ENCODE results near the gene CAVIN2. TPM values are rescaled to one million over a fixed set of nuclear protein-coding genes. Genes with fewer than 3 reads are reported as not detected.

CAVIN2 gene
- total and polyA plus RNA-seq, 2 experiments from 2014 or later, result 0.74 to 1.0 TPM

DNA sequence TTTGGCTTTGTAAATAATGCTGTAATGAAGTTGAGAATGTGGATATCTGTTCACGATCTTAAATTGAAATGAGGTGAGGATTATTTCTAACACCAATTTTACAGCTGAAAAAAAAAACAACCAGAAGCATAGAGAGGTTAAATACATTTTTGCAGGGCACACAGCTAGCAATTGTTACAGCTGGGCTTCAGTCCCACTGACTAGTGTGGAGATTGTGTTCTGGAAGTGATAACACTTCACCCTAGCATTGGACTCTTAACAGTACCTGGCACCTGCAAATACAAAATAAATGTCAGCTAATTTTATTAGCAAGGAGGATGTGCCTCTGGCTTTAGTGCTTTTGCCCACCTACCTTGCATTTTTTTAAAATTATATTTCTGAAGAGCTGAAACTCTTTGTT is 28.8 kb downstream of the CAVIN2 start:
- TF ChIP-seq, protein P1, sequence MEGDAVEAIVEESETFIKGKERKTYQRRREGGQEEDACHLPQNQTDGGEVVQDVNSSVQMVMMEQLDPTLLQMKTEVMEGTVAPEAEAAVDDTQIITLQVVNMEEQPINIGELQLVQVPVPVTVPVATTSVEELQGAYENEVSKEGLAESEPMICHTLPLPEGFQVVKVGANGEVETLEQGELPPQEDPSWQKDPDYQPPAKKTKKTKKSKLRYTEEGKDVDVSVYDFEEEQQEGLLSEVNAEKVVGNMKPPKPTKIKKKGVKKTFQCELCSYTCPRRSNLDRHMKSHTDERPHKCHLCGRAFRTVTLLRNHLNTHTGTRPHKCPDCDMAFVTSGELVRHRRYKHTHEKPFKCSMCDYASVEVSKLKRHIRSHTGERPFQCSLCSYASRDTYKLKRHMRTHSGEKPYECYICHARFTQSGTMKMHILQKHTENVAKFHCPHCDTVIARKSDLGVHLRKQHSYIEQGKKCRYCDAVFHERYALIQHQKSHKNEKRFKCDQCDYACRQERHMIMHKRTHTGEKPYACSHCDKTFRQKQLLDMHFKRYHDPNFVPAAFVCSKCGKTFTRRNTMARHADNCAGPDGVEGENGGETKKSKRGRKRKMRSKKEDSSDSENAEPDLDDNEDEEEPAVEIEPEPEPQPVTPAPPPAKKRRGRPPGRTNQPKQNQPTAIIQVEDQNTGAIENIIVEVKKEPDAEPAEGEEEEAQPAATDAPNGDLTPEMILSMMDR (IDR thresholded peaks at IDR 0.05; ENCODE audit: low read depth, low read length), result no peak

DNA sequence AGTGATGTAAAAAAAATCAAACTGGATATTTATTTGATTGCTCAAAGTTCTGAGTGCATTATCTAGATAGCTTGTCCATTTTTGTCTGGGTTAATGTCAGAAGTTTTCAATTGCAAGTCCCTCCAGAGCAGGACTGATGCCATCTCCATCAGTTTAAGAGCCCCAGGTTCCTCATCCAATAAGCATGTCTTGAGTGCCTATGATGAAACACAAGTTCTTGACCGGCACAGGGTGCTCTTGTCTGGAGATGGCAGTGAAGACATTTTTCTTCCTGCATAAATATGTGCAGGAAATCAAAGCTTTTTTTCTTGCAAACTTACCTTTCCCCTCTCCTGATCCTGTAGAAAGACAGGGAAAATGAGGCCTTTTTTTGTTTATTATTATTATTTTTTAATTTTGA is 31.9 kb downstream of the CAVIN2 start:
- H3K4me3 ChIP-seq, result no peak overlapping the region
- H3K27me3 ChIP-seq, result no peaks in the 10 kb centered on the region
- no peaks in the 10 kb centered on the region for H3K36me3 ChIP-seq
- no peak overlapping the region for H3K27ac ChIP-seq
- H3K4me1 ChIP-seq (ENCODE audit: low read depth), result peaks cover 16% of the 10 kb centered on the region
- TF ChIP-seq, protein P1 (IDR thresholded peaks at IDR 0.05; ENCODE audit: low read depth, low read length), result no peak
- H3K9me3 ChIP-seq (ENCODE audit: low read depth), result no peaks in the 10 kb centered on the region
- DNase-seq (ENCODE audit: low read depth in 1 of 2, low spot score in 1 of 2), result no peak

More for the DNA sequence above, 28.8 kb downstream of the CAVIN2 start:
- Histone ChIP-seq H3K27ac (no peak overlapping the region), H3K9me3 (ENCODE audit: low read depth) (no peaks in the 10 kb centered on the region), H3K27me3 (no peaks in the 10 kb centered on the region), H3K4me3 (no peak overlapping the region), H3K4me1 (ENCODE audit: low read depth) (peaks cover 16% of the 10 kb centered on the region), H3K36me3 (no peaks in the 10 kb centered on the region)
- no peak for DNase-seq (ENCODE audit: low read depth in 1 of 2, low spot score in 1 of 2)

DNA sequence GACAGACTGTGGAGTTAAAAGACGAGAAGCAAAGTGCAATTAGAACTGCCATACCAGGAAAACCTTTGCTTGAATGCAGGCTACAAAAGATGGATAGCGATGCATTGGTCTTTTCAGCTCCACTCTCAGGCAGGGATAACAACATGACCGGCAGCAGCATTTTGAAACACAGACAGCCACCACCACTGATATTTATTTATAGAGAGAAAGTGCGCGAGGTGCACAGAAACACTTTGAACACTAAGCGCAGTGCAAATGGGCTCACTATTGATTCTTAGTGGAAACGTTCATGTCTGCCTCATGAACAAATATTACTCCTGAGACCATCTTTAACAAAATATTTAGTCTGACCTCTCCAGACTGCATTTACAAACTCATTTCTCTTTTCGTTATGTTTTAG is 32.9 kb downstream of the CAVIN2 start:
- no peak overlapping the region for H3K27ac ChIP-seq
- TF ChIP-seq, protein P1 (IDR thresholded peaks at IDR 0.05; ENCODE audit: low read depth, low read length), result no peak
- H3K9me3 ChIP-seq (ENCODE audit: low read depth), result no peaks in the 10 kb centered on the region
- H3K36me3 ChIP-seq, result no peaks in the 10 kb centered on the region
- H3K27me3 ChIP-seq, result no peaks in the 10 kb centered on the region
- H3K4me1 ChIP-seq (ENCODE audit: low read depth), result peaks cover 12% of the 10 kb centered on the region
- no peak overlapping the region for H3K4me3 ChIP-seq
- no peak for DNase-seq (ENCODE audit: low read depth in 1 of 2, low spot score in 1 of 2)

DNA sequence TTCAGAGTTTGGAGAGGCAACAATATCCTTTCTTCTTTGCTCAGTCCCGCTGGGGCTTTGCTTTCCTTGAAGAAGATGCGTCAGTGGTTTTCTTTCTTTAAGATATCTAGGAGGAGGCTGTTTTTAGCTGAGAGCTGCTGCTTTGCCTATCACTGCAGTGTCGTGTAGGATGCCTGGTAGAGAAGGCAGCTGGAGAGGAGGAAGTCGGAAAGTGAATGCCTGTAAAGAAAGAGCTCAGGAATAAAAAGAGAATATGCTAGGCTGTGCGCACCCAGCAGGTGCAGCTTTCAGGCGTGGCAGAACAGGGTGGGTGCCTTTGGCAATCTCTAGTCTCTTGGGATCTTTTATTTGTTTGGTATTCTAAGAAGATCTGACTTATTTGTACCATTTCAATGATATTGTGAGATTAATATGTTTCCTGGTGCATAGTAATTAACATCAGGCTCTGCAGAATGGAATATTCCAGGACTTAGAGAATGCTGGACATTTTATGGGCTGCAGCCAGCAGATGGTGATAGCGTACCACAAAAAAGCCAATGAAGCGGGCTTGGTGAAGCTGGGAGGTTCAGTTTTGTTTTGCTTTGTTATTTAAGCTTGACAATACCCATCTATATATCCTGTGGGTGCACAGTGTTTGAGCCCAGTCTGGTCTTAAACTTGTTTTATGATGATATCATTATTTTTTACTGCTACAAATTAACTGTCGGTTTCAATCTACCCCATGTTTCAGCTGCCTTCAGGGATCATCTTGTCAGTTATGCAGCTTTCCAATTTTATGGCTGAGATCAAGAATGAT is 34.9 kb downstream of the CAVIN2 start:
- Histone ChIP-seq H3K27me3 (no peaks in the 10 kb centered on the region), H3K9me3 (ENCODE audit: low read depth) (no peaks in the 10 kb centered on the region), H3K36me3 (no peaks in the 10 kb centered on the region), H3K27ac (no peak overlapping the region), H3K4me3 (no peak overlapping the region), H3K4me1 (ENCODE audit: low read depth) (no peaks in the 10 kb centered on the region)
- TF ChIP-seq, protein P1 (IDR thresholded peaks at IDR 0.05; ENCODE audit: low read depth, low read length), result peak; percentile 81
- peak; percentile 73 to 85 for DNase-seq (ENCODE audit: low read depth in 1 of 2, low spot score in 1 of 2)

DNA sequence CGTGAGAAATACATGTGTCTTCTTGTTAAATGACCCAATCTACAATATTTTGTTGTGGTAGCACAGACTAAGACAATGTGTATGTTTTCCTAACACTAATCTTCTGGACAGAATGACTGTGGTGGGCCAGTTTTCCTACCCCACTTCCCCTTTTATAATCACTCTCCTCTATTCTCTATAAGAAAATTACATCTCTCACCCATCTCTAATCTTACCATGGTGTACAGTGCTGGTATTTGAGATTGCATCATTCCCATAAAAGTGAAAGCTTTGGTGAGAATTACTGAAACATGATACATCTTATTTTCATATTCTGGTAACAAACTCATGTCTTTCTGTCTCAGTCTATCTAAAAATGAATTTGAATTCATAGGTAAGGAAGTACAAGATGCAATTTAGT is 40.5 kb downstream of the CAVIN2 start:
- TF ChIP-seq, protein P1 (IDR thresholded peaks at IDR 0.05; ENCODE audit: low read depth, low read length), result no peak
- no peaks in the 10 kb centered on the region for H3K9me3 ChIP-seq (ENCODE audit: low read depth)
- H3K36me3 ChIP-seq, result no peaks in the 10 kb centered on the region
- no peak overlapping the region for H3K4me3 ChIP-seq
- peak in 1 of 2 donors; percentile 29 for DNase-seq (ENCODE audit: low read depth in 1 of 2, low spot score in 1 of 2)
- no peak overlapping the region for H3K27ac ChIP-seq
- no peaks in the 10 kb centered on the region for H3K4me1 ChIP-seq (ENCODE audit: low read depth)
- H3K27me3 ChIP-seq, result no peaks in the 10 kb centered on the region

Data from cardiac muscle cell (in vitro differentiated cells and primary cell).